ENCODE measurements around the gene MYO3A. TPM values are rescaled to one million over a fixed set of nuclear protein-coding genes. Genes with fewer than 3 reads are reported as not detected.

Gene MYO3A
- total RNA-seq, 4 donors from 2014 or later, result 0.06 TPM; not detected in 3

- no peak for DNase-seq (ENCODE audit: extremely low spot score)
- no peaks in the 10 kb centered on the region for H3K4me1 ChIP-seq
- no peaks in the 10 kb centered on the region for H3K27me3 ChIP-seq
- H3K36me3 ChIP-seq, result no peaks in the 10 kb centered on the region
- H3K27ac ChIP-seq (replicated peaks in 1 of 4), result no peak overlapping the region
- H3K9me3 ChIP-seq, result no peaks in the 10 kb centered on the region
- TF ChIP-seq POLR2A (IDR thresholded peaks at IDR 0.05; ENCODE audit: low read depth) (no peak), EP300 (IDR thresholded peaks at IDR 0.05) (no peak), CTCF (IDR thresholded peaks at IDR 0.05) (no peak), POLR2AphosphoS5 (IDR thresholded peaks at IDR 0.05) (no peak)
- intact Hi-C loops (cut with DNase I), result no loop called here
- WGBS, result 93% methylated on average over 4 of the region's 4 CpGs
- H3K4me3 ChIP-seq, result no peak overlapping the region
These were observed 147.4 kb downstream of the MYO3A start for GRCh38 chr10:26081459-26081858.

DNA sequence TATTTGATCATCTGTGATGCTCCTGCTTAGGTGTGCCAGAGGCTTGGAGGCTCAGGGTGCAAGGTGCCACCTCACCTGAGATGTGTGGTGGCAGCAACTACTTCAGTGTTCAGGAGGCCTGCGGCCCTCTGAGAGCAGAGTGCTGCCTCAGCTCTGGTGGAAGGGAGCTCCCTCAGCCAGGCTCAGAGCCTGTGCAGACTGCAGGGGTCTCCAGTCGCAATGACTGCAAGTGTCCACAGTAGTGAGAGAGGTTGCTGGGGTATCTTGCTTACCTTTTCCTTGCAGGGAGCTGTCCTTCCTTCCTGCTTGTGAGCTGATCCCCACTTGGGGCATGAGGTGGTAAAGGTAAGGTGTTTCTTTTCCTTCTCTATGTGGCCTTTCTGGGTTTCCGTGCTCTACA, 151.5 kb downstream of the MYO3A start:
- H3K27me3 ChIP-seq, result no peaks in the 10 kb centered on the region
- TF ChIP-seq POLR2AphosphoS5 (IDR thresholded peaks at IDR 0.05) (no peak), EP300 (IDR thresholded peaks at IDR 0.05) (no peak), POLR2A (IDR thresholded peaks at IDR 0.05; ENCODE audit: low read depth) (no peak), CTCF (IDR thresholded peaks at IDR 0.05) (no peak)
- no peaks in the 10 kb centered on the region for H3K4me1 ChIP-seq
- 69% methylated on average over 3 of the region's 3 CpGs for WGBS
- no peak for DNase-seq (ENCODE audit: extremely low spot score)
- no peak overlapping the region for H3K4me3 ChIP-seq
- no peak overlapping the region for H3K27ac ChIP-seq (replicated peaks in 1 of 4)
- H3K9me3 ChIP-seq, result no peaks in the 10 kb centered on the region
- intact Hi-C loops (cut with DNase I), result no loop called here
- H3K36me3 ChIP-seq, result no peaks in the 10 kb centered on the region

DNA sequence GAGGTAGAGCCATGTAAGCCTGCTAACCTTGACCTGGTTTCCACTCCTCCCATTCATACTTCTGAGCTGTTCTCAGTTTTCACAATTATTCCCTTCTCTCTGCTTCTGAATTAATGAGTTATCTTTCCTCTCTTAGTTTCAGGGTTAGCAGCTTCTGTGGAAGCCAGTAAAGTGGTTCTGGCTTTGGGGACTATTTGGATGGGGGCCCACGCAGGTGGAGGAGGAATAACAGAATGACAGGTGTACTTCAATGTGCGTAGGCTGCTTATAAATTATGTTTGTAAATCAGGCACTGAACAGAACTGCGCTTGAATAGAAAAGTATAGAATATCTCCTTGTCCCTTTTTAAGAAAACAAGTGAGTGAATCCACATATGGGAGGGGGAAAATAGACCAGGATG, 153.6 kb downstream of the MYO3A start:
- Histone ChIP-seq H3K27ac (replicated peaks in 1 of 4) (no peak overlapping the region), H3K9me3 (no peaks in the 10 kb centered on the region), H3K36me3 (no peaks in the 10 kb centered on the region), H3K27me3 (no peaks in the 10 kb centered on the region), H3K4me1 (no peaks in the 10 kb centered on the region), H3K4me3 (no peak overlapping the region)
- TF ChIP-seq POLR2A (IDR thresholded peaks at IDR 0.05; ENCODE audit: low read depth) (no peak), EP300 (IDR thresholded peaks at IDR 0.05) (no peak), POLR2AphosphoS5 (IDR thresholded peaks at IDR 0.05) (no peak), CTCF (IDR thresholded peaks at IDR 0.05) (no peak)
- intact Hi-C loops (cut with DNase I), result no loop called here
- WGBS, result 92% methylated on average over 3 of the region's 3 CpGs
- no peak for DNase-seq (ENCODE audit: extremely low spot score)

- Histone ChIP-seq H3K27me3 (no peaks in the 10 kb centered on the region), H3K27ac (replicated peaks in 1 of 4) (no peak overlapping the region), H3K9me3 (no peaks in the 10 kb centered on the region), H3K36me3 (no peaks in the 10 kb centered on the region), H3K4me3 (no peak overlapping the region), H3K4me1 (no peaks in the 10 kb centered on the region)
- WGBS, result 85% methylated on average over 5 of the region's 5 CpGs
- no peak for DNase-seq (ENCODE audit: extremely low spot score)
- TF ChIP-seq POLR2AphosphoS5 (IDR thresholded peaks at IDR 0.05) (no peak), CTCF (IDR thresholded peaks at IDR 0.05) (no peak), EP300 (IDR thresholded peaks at IDR 0.05) (no peak), POLR2A (IDR thresholded peaks at IDR 0.05; ENCODE audit: low read depth) (no peak)
- intact Hi-C loops (cut with DNase I), result no loop called here
These were observed 156.0 kb downstream of the MYO3A start for GRCh38 chr10:26090026-26090425.

GRCh38 chr10:26090762-26091161, 156.7 kb downstream of the MYO3A start:
- Histone ChIP-seq H3K27me3 (no peaks in the 10 kb centered on the region), H3K4me3 (no peak overlapping the region), H3K9me3 (no peaks in the 10 kb centered on the region), H3K36me3 (no peaks in the 10 kb centered on the region), H3K27ac (replicated peaks in 1 of 4) (no peak overlapping the region), H3K4me1 (no peaks in the 10 kb centered on the region)
- intact Hi-C loops (cut with DNase I), result no loop called here
- no peak for DNase-seq (ENCODE audit: extremely low spot score)
- TF ChIP-seq EP300 (IDR thresholded peaks at IDR 0.05) (no peak), POLR2A (IDR thresholded peaks at IDR 0.05; ENCODE audit: low read depth) (no peak), POLR2AphosphoS5 (IDR thresholded peaks at IDR 0.05) (no peak), CTCF (IDR thresholded peaks at IDR 0.05) (no peak)
- WGBS, result 88% methylated on average over 1 of the region's 1 CpG

All from esophagus muscularis mucosa (tissue), 4 donors.